Measurements from ENCODE around the gene DIAPH3. TPM values are rescaled to one million over a fixed set of nuclear protein-coding genes. Genes with fewer than 3 reads are reported as not detected.

The DIAPH3 gene
- total RNA-seq, 1 donor from 2014 or later, result 4.5 TPM

DNA sequence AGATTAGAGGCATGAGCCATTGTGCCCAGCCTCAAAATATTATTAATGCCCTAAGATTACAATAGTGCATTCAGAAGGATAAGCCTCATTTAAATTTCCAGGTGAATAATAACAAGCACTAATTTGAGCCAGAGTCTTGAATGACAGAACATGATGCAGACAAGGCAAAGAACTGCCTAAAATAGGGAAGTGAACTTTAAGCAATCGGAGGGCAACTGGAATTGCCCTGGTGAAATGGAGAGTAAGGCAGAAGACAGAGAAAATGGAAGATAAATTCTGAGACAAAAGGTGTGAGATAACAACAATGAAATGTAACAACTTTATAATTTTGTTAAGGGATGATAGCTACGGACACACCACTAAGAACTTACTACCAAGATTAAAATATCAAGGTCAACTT, 199.9 kb downstream of the DIAPH3 start:
- no peaks in the 10 kb centered on the region for H3K9me3 Mint-ChIP-seq (ENCODE audit: unreplicated experiment)
- no peak overlapping the region for H3K4me3 Mint-ChIP-seq (ENCODE audit: unreplicated experiment)
- DNase-seq (ENCODE audit: low spot score), result no peak
- no peaks in the 10 kb centered on the region for H3K27me3 Mint-ChIP-seq (ENCODE audit: unreplicated experiment)
- H3K4me1 Mint-ChIP-seq (ENCODE audit: unreplicated experiment), result no peaks in the 10 kb centered on the region
- TF ChIP-seq, protein P1, sequence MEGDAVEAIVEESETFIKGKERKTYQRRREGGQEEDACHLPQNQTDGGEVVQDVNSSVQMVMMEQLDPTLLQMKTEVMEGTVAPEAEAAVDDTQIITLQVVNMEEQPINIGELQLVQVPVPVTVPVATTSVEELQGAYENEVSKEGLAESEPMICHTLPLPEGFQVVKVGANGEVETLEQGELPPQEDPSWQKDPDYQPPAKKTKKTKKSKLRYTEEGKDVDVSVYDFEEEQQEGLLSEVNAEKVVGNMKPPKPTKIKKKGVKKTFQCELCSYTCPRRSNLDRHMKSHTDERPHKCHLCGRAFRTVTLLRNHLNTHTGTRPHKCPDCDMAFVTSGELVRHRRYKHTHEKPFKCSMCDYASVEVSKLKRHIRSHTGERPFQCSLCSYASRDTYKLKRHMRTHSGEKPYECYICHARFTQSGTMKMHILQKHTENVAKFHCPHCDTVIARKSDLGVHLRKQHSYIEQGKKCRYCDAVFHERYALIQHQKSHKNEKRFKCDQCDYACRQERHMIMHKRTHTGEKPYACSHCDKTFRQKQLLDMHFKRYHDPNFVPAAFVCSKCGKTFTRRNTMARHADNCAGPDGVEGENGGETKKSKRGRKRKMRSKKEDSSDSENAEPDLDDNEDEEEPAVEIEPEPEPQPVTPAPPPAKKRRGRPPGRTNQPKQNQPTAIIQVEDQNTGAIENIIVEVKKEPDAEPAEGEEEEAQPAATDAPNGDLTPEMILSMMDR (IDR thresholded peaks at IDR 0.05; ENCODE audit: unreplicated experiment), result no peak
- no peaks in the 10 kb centered on the region for H3K36me3 Mint-ChIP-seq (ENCODE audit: low read depth, unreplicated experiment)
- no peak overlapping the region for H3K27ac Mint-ChIP-seq (ENCODE audit: unreplicated experiment)

DNA sequence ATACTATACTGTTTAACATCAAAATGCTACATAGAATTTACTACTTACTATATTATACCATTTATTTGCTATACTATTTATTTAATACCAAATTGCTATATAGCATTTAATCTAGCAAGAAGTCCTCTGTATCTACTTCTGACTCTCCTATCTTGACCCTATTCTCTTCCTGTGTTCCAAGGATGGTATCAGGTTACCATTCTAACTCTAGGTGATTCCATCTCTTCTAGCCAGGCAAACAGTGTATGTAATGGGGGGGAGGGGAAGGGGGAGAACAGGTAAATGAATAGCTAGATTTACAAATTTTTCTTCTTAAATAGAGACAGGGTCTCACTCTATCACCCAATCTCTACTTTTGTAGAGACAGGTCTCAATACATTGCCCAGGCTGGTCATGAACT, 200.3 kb downstream of the DIAPH3 start:
- no peak for DNase-seq (ENCODE audit: low spot score)
- no peak overlapping the region for H3K27ac Mint-ChIP-seq (ENCODE audit: unreplicated experiment)
- H3K9me3 Mint-ChIP-seq (ENCODE audit: unreplicated experiment), result no peaks in the 10 kb centered on the region
- no peaks in the 10 kb centered on the region for H3K36me3 Mint-ChIP-seq (ENCODE audit: low read depth, unreplicated experiment)
- no peak overlapping the region for H3K4me3 Mint-ChIP-seq (ENCODE audit: unreplicated experiment)
- TF ChIP-seq, protein P1 (IDR thresholded peaks at IDR 0.05; ENCODE audit: unreplicated experiment), result no peak
- H3K27me3 Mint-ChIP-seq (ENCODE audit: unreplicated experiment), result no peaks in the 10 kb centered on the region
- H3K4me1 Mint-ChIP-seq (ENCODE audit: unreplicated experiment), result no peaks in the 10 kb centered on the region

DNA sequence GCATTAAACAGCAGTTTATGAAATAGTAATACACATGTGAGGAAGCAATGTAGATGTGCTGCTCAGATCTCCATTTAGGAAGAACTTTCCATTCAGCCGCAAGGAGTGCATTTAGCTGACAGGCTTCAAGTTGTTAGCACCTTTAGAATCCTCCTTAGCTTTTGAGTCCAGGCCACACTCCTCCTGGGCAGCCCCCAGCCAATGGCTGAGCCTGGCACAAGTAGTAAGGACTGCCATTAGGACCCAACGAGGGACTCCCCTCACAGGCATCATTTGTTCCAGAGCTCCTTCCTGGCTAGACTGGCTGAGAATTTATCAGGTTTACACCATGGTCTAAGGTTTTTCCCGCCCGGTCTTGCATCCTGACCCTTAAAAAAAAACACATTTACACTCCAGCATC, 201.4 kb downstream of the DIAPH3 start:
- Mint-ChIP-seq H3K36me3 (ENCODE audit: low read depth, unreplicated experiment) (peaks cover 1% of the 10 kb centered on the region), H3K9me3 (ENCODE audit: unreplicated experiment) (no peaks in the 10 kb centered on the region), H3K4me3 (ENCODE audit: unreplicated experiment) (no peak overlapping the region), H3K27me3 (ENCODE audit: unreplicated experiment) (no peaks in the 10 kb centered on the region), H3K27ac (ENCODE audit: unreplicated experiment) (no peak overlapping the region), H3K4me1 (ENCODE audit: unreplicated experiment) (no peaks in the 10 kb centered on the region)
- DNase-seq (ENCODE audit: low spot score), result no peak
- TF ChIP-seq, protein P1 (IDR thresholded peaks at IDR 0.05; ENCODE audit: unreplicated experiment), result no peak

DNA sequence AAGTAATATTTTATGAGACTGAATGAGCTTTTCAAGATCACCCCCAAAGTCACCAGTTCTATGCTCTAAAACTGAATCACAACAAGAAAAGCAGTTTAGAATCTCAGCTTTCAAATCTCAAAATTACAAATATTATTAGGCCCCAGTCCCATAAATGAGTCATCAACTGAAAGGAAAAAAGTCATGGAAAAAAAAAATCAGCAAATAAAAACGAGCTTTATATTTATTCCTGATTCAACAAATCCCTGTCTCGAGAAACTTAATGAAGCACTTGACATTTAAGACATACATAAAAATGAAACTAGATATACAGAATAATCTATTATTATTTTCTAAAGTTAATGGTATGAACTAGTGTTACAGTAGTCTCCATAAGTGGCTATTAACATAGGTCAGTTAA, 203.0 kb downstream of the DIAPH3 start:
- no peak overlapping the region for H3K27ac Mint-ChIP-seq (ENCODE audit: unreplicated experiment)
- TF ChIP-seq, protein P1 (IDR thresholded peaks at IDR 0.05; ENCODE audit: unreplicated experiment), result no peak
- no peaks in the 10 kb centered on the region for H3K9me3 Mint-ChIP-seq (ENCODE audit: unreplicated experiment)
- no peaks in the 10 kb centered on the region for H3K4me1 Mint-ChIP-seq (ENCODE audit: unreplicated experiment)
- no peak overlapping the region for H3K4me3 Mint-ChIP-seq (ENCODE audit: unreplicated experiment)
- DNase-seq (ENCODE audit: low spot score), result no peak
- peaks cover 7% of the 10 kb centered on the region for H3K36me3 Mint-ChIP-seq (ENCODE audit: low read depth, unreplicated experiment)
- H3K27me3 Mint-ChIP-seq (ENCODE audit: unreplicated experiment), result no peaks in the 10 kb centered on the region

DNA sequence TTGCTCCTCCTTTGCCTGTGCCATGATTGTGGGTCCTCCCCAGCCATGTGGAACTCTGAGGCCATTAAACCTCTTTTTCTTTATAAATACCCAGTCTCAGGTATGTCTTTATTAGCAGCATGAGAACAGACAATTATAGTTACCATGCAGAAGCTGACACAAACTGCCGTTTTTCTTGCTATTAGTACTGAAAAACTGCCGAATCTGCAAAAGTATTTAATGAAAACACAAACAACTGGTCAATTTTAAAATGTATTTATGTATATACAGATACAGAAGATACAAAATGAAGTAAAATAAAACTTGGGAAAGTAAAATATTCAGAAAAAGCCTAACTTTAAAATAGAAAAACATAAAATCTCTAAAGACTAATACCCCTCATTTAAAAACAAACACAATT, 206.3 kb downstream of the DIAPH3 start:
- Mint-ChIP-seq H3K9me3 (ENCODE audit: unreplicated experiment) (no peaks in the 10 kb centered on the region), H3K4me1 (ENCODE audit: unreplicated experiment) (no peaks in the 10 kb centered on the region), H3K27ac (ENCODE audit: unreplicated experiment) (no peak overlapping the region), H3K36me3 (ENCODE audit: low read depth, unreplicated experiment) (peaks cover 9% of the 10 kb centered on the region), H3K27me3 (ENCODE audit: unreplicated experiment) (no peaks in the 10 kb centered on the region), H3K4me3 (ENCODE audit: unreplicated experiment) (no peak overlapping the region)
- no peak for DNase-seq (ENCODE audit: low spot score)
- TF ChIP-seq, protein P1 (IDR thresholded peaks at IDR 0.05; ENCODE audit: unreplicated experiment), result no peak

Data from endothelial cell (in vitro differentiated cells).